ENCODE data around the gene RASGEF1B. TPM values are rescaled to one million over a fixed set of nuclear protein-coding genes. Genes with fewer than 3 reads are reported as not detected.
"Not testable (repeated sequence)": the region's sequence is repeated elsewhere in the genome, so short reads cannot be mapped to it uniquely, and the experiment has no call there.

The RASGEF1B gene
- polyA plus RNA-seq, 6 donors from 2014 or later = 43.9 to 75.9 (median 50.0) TPM

DNA sequence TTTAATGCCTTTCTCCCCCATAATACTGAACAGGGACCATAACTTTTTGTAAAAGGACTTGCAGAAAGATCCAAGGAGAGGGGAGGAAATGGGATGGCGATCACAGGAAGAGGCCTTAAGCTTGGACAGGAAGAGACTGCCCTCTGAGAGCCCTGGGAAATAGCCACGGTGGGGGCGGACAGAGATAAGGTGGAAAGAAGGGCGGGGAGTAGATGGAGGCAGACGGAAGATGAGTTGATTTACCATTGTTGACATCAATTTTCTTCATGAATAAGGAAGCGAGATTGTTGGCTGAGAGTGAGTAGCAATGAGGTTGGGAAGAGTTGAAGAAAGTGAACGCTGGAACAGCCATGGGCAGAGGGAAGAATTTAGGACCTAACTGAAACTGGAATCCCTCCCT lies 63.4 kb downstream of the RASGEF1B start:
- Mint-ChIP-seq H3K36me3 (peaks cover 0 to 7% of the 10 kb centered on the region in 2 donors), H3K9me3 (no peaks in the 10 kb centered on the region), H3K4me1 (peaks cover 0 to 2% (median 0%) of the 10 kb centered on the region in 3 donors), H3K27me3 (no peaks in the 10 kb centered on the region), H3K27ac (peak overlapping the region in 2 of 6 donors; percentile 18 to 67), H3K4me3 (no peak overlapping the region)
- ATAC-seq (ENCODE audit: low read depth in 2 of 2) = no peak
- no peak for DNase-seq

DNA sequence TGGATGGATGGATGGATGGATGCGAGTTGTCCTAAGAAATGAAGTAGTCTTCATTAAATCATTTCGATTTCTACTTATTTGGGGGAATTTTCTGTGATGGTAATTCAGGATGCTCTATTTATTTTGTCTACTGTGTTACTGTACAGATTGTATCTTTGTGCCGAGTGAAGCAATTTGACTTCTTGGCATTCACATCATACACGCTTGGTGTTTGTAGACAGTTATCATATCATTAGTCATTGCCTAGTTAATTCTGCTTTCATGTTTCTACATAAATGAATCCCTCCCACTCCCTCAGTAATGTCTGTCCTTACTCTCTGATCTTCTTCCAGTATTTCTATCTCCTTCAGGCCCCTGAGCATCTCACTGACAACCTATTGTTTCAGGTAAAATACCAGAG lies 64.0 kb downstream of the RASGEF1B start:
- Mint-ChIP-seq H3K27me3 (no peaks in the 10 kb centered on the region), H3K4me3 (no peak overlapping the region), H3K36me3 (peaks cover 0 to 1% of the 10 kb centered on the region in 2 donors), H3K4me1 (peaks cover 0 to 2% (median 0%) of the 10 kb centered on the region in 3 donors), H3K27ac (no peak overlapping the region), H3K9me3 (no peaks in the 10 kb centered on the region)
- ATAC-seq (ENCODE audit: low read depth in 2 of 2) (no peak), DNase-seq (no peak)

DNA sequence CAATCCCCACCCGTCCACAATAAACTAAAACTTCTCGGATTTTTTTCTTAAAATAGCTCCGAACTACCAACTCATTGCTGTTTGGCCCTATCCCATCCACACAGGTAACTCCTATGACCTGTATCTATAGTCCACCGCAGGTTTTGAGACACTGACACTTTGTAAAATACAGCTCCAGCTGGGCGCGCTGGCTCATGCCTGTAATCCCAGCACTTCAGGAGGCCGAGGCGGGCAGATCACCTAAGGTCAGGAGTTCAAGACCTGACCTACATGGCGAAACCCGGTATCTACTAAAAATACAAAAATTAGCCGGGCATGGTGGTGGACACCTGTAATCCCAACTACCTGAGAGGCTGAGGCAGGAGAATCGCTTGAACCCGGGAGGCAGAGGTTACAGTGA lies 65.2 kb downstream of the RASGEF1B start:
- H3K9me3 Mint-ChIP-seq; DNase-seq; H3K4me1 Mint-ChIP-seq; H3K4me3 Mint-ChIP-seq; H3K27ac Mint-ChIP-seq; ATAC-seq (ENCODE audit: low read depth in 2 of 2); H3K27me3 Mint-ChIP-seq; H3K36me3 Mint-ChIP-seq: not testable (repeated sequence)

DNA sequence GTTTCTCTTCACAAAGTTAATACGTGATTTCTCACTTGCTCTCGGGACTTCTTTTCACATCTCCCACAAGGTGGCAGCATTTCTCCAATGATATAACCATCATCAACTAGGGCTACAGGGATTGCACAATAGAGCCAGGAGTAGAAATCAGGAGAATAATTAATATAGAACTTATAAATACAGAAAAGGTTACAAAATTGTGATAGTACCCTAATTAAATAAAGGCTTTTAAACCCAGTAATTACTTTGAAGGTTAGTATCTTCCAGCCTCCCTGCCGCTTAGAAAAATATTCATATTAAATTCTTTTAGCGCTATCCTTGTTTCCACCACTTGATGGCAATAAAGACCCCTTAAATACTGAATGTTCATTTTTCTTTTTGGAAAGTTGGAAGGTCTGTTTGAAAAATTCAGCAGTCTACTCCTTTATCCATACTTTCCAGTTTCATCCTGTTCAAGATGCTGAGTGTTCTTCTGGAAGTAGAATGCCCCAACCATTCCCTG lies 65.8 kb downstream of the RASGEF1B start:
- H3K9me3 Mint-ChIP-seq = no peaks in the 10 kb centered on the region
- no peaks in the 10 kb centered on the region for H3K36me3 Mint-ChIP-seq
- peaks cover 0 to 2% (median 0%) of the 10 kb centered on the region in 3 donors for H3K4me1 Mint-ChIP-seq
- H3K27me3 Mint-ChIP-seq = peaks cover 0 to 8% (median 0%) of the 10 kb centered on the region in 3 donors
- DNase-seq (peak; percentile 68), ATAC-seq (ENCODE audit: low read depth in 2 of 2) (peak; percentile 65 to 87)
- peak overlapping the region in 1 of 8 donors; percentile 21 for H3K4me3 Mint-ChIP-seq
- H3K27ac Mint-ChIP-seq = no peak overlapping the region

DNA sequence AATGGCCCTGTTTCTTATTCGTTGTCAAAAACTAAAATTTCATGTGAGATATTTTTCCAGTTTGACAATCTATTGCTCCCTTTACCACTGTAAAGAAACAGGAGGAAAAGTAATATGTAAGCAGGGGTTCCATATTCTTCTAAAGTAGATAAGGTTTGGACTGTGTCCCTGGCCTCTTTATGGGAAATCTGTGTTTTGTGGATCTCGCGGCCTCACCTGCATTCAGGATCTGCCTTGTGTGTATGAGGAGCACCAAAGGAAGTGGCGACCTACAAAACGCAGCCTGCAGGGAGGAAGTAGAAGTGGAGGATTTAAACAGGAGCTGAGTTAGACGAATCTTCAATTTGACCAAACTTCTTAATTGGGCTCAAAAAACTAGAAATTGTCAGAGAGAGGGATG lies 67.0 kb downstream of the RASGEF1B start:
- H3K9me3 Mint-ChIP-seq = no peaks in the 10 kb centered on the region
- no peaks in the 10 kb centered on the region for H3K36me3 Mint-ChIP-seq
- no peak for ATAC-seq (ENCODE audit: low read depth in 2 of 2)

DNA sequence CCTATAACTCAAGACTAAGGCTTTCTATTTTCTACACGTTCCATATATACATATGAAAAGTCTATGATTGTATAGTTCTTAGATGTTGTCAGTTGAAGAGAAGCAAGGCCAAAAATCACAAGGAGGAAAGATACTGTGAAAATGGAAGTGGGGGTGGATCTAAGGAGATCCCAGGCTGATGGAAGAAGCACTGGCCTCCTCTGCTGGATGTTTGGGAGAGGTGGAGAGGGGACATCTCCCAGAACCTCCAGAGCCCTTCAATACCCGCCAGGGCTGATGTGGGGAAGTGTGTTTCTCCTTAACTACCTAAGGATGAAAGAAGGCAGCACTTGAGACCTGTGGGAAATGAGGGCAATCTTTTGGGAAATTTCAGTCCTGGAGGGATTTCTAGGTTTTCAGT lies 67.4 kb downstream of the RASGEF1B start:
- Mint-ChIP-seq H3K9me3 (no peaks in the 10 kb centered on the region), H3K36me3 (no peaks in the 10 kb centered on the region), H3K4me1 (peaks cover 0 to 2% (median 0%) of the 10 kb centered on the region in 3 donors), H3K4me3 (no peak overlapping the region), H3K27me3 (peaks cover 0 to 8% (median 0%) of the 10 kb centered on the region in 3 donors), H3K27ac (no peak overlapping the region)
- no peak for DNase-seq
- ATAC-seq (ENCODE audit: low read depth in 2 of 2) = no peak

More for the DNA sequence above, 67.0 kb downstream of the RASGEF1B start:
- DNase-seq = no peak
- peaks cover 0 to 2% (median 0%) of the 10 kb centered on the region in 3 donors for H3K4me1 Mint-ChIP-seq
- no peak overlapping the region for H3K27ac Mint-ChIP-seq
- H3K27me3 Mint-ChIP-seq = peaks cover 0 to 8% (median 0%) of the 10 kb centered on the region in 3 donors
- H3K4me3 Mint-ChIP-seq = no peak overlapping the region

DNA sequence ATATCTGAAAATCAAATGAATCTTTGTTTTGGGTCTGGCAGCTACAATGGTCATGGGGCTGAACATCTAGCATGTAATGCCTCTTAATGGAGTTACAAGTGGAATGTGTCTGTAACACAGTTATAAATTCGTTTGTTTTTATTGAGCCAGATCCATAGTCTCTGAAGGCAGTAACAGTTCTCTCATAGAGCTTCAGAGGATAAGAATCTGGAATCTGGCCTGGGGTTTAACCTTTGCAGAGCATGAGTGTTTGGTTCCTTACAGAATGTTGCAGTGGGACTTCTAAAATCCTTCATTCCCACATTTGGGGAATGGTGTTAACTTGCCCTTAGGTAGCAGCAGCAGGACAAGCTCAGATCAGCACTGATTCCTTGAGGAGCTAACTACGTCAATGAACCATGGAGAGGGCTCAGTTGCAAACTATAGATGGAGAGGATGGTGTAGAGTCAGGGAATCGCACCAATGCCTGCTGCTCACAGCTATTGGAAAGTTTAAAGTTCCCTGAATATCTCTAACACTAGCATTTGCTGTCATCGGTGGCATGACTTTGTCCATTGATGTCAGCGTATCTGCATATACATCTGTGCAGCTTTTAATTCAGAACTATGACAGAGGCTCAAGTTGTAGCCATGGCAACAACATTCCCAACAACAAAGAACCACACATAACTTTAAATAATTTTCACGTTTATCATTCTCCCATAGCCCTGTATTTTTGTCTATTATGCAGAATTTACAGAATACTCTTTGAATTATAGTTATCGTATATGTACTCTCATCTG lies 72.2 kb downstream of the RASGEF1B start:
- no peak overlapping the region for H3K4me3 Mint-ChIP-seq
- no peaks in the 10 kb centered on the region for H3K36me3 Mint-ChIP-seq
- H3K4me1 Mint-ChIP-seq = no peaks in the 10 kb centered on the region
- H3K27ac Mint-ChIP-seq = no peak overlapping the region
- no peaks in the 10 kb centered on the region for H3K9me3 Mint-ChIP-seq
- ATAC-seq (ENCODE audit: low read depth in 2 of 2) (no peak), DNase-seq (no peak)
- peaks cover 0 to 8% (median 0%) of the 10 kb centered on the region in 3 donors for H3K27me3 Mint-ChIP-seq

DNA sequence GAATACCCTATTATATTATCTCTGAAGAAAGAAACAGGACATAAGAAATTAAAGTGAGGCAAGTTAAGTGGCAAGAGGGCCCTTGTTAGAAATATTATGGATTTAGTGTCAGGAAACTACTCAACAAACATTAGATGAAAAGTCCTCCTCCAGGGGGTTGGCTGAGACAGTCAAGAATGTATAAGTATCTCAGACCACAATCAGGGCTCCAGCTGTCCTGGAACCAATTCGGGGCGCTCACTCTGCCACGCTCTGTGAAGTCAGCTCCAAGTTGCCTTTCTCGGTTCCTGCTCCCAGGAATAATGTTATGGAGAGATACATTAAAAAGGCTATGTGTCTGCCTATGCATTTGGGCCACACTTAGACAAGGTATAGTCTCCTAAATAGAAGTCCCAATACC lies 73.3 kb downstream of the RASGEF1B start:
- Mint-ChIP-seq H3K27ac (no peak overlapping the region), H3K4me1 (peaks cover 0 to 3% (median 0%) of the 10 kb centered on the region in 3 donors), H3K4me3 (no peak overlapping the region), H3K36me3 (no peaks in the 10 kb centered on the region), H3K27me3 (peaks cover 0 to 8% (median 0%) of the 10 kb centered on the region in 3 donors), H3K9me3 (no peaks in the 10 kb centered on the region)
- ATAC-seq (ENCODE audit: low read depth in 2 of 2) (no peak), DNase-seq (no peak)

DNA sequence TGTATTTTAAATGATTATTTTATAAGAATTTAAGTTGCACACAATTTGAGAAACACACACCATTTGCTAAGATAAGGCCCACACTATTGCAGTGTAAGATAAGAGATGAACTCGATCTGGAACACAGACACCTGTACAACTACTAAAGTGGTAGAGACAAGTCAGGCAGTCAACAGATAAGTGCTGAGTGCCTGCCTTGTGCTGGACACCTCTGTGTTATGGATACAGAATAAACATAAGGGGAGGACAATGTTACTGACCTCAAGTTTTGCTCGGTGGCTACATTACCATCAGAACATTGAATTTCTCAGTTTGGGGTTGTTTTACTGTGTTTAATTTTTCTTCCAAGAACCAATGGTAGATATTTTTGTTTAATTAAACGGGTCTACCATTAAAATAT lies 74.1 kb downstream of the RASGEF1B start:
- H3K4me3 Mint-ChIP-seq = no peak overlapping the region
- no peak for DNase-seq
- H3K27me3 Mint-ChIP-seq = peaks cover 0 to 8% (median 0%) of the 10 kb centered on the region in 3 donors
- H3K27ac Mint-ChIP-seq = no peak overlapping the region
- H3K36me3 Mint-ChIP-seq = no peaks in the 10 kb centered on the region
- ATAC-seq (ENCODE audit: low read depth in 2 of 2) = no peak
- no peaks in the 10 kb centered on the region for H3K9me3 Mint-ChIP-seq
- H3K4me1 Mint-ChIP-seq = peaks cover 0 to 3% (median 0%) of the 10 kb centered on the region in 3 donors

DNA sequence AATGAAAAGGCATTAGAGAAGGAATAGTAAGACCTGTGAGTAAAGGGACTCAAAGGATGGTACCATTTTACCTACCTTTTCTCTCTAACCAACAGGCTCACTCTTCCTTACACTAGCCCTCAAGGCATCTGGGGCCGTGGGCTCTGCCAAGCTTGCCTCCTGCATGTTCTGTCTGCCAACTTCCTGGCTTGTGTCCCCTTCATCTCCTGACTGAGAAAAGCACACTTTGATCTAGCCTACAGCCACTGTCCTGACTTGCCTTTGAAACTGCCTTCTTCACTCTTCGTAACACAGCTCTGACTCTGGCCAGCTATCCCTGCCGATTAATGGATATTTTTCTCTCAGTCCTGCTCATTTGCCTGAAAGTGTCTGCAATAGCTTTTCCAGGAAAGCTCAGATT lies 76.5 kb downstream of the RASGEF1B start:
- no peaks in the 10 kb centered on the region for H3K36me3 Mint-ChIP-seq
- no peak overlapping the region for H3K27ac Mint-ChIP-seq
- H3K4me1 Mint-ChIP-seq = peaks cover 0 to 3% (median 0%) of the 10 kb centered on the region in 3 donors
- H3K27me3 Mint-ChIP-seq = no peaks in the 10 kb centered on the region
- H3K4me3 Mint-ChIP-seq = no peak overlapping the region
- ATAC-seq (ENCODE audit: low read depth in 2 of 2) (no peak), DNase-seq (no peak)
- H3K9me3 Mint-ChIP-seq = no peaks in the 10 kb centered on the region

DNA sequence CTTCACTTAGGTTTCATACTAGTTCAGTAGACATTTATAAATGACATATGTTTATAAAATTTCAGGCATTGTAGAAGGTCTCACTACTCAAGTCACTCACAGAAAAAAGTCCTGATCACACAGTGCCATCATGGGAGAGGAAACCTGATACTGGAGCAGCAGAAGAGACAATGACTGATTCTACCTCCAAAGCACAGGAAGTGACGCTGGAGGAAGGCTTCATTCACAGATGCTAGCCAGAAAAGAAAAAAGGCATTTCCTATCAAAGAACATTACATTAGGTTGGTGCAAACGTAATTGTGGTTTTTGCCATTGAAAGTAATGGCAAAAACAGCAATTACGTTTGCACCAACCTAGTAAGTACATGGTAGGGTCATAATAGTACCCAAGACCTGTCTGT lies 79.5 kb downstream of the RASGEF1B start:
- Mint-ChIP-seq H3K27me3 (no peaks in the 10 kb centered on the region), H3K27ac (no peak overlapping the region), H3K4me3 (no peak overlapping the region), H3K9me3 (peaks cover 0 to 11% (median 0%) of the 10 kb centered on the region in 7 donors), H3K4me1 (peaks cover 0 to 6% (median 3%) of the 10 kb centered on the region in 3 donors), H3K36me3 (no peaks in the 10 kb centered on the region)
- DNase-seq = no peak
- ATAC-seq (ENCODE audit: low read depth in 2 of 2) = no peak

DNA sequence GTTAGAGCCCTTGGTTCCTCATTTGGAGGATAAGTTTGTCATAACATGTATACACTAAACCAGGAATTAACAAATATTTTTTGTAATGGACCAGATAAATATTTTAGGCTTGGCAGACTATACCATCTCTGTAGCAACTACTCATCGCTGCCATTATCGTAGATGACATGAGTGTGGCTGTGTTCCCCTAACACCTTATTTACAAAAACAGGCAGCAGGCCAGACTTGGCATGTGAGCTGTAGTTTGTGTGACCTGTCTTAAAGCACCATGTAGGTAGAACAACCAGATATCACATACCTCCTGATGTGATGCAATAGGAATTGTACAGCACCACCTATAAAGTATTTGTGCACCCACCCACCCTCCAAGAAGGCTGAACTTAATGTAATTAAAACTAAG lies 82.0 kb downstream of the RASGEF1B start:
- Mint-ChIP-seq H3K4me1 (peaks cover 0 to 6% (median 3%) of the 10 kb centered on the region in 3 donors), H3K4me3 (no peak overlapping the region), H3K27ac (no peak overlapping the region), H3K27me3 (peaks cover 0 to 8% (median 7%) of the 10 kb centered on the region in 3 donors), H3K36me3 (no peaks in the 10 kb centered on the region), H3K9me3 (peaks cover 0 to 17% (median 5%) of the 10 kb centered on the region in 7 donors)
- ATAC-seq (ENCODE audit: low read depth in 2 of 2) (no peak), DNase-seq (no peak)

DNA sequence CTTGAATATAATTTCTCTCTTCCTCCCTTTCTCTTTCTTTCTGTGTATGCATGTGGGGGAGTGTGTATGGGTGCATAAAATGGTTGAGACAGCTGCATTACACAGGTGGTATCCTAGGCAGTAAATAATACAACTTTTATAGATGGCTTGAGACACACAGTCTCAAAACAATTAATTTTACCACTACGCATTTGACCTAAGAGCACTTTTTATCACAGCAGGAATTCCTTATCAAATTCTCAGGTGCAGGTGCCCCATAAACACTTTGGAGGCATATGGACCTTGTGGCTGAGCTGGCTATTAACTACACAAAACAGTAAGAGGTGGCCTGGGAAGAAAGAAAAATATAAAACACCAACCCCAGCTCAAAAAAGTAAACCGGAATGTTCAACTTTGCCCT lies 91.3 kb downstream of the RASGEF1B start:
- Mint-ChIP-seq H3K4me3 (no peak overlapping the region), H3K27me3 (peaks cover 18 to 46% (median 25%) of the 10 kb centered on the region in 3 donors), H3K9me3 (no peaks in the 10 kb centered on the region), H3K36me3 (no peaks in the 10 kb centered on the region), H3K4me1 (no peaks in the 10 kb centered on the region), H3K27ac (no peak overlapping the region)
- ATAC-seq (ENCODE audit: low read depth in 2 of 2) = no peak
- no peak for DNase-seq

DNA sequence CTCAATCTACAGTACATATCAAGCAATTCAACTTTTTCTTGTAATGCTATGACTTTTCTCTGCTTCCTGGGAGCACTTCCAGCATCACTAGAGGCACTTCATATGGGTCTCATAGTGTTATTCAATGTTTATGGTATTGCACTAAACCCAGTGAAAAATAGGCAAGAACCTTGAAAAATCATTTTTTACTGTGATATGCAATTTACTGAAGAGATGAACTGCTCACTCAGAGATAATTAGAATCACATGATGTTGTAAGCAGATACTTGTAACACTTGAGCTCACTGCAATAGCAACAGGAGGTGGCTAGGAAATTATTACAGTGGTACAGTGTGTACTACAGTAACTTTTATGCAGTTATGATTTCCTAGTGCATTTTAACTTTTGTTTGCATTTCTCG lies 93.3 kb downstream of the RASGEF1B start:
- H3K27me3 Mint-ChIP-seq = peaks cover 8 to 45% (median 21%) of the 10 kb centered on the region in 3 donors
- no peak for ATAC-seq (ENCODE audit: low read depth in 2 of 2)
- no peaks in the 10 kb centered on the region for H3K36me3 Mint-ChIP-seq

More for the DNA sequence above, 93.3 kb downstream of the RASGEF1B start:
- no peak overlapping the region for H3K4me3 Mint-ChIP-seq
- H3K9me3 Mint-ChIP-seq = no peaks in the 10 kb centered on the region
- H3K4me1 Mint-ChIP-seq = no peaks in the 10 kb centered on the region
- no peak for DNase-seq
- no peak overlapping the region for H3K27ac Mint-ChIP-seq
